ENCODE data around the gene BICRA. TPM values are rescaled to one million over a fixed set of nuclear protein-coding genes. Genes with fewer than 3 reads are reported as not detected.
A peak's percentile ranks its signal among the peaks of the same experiment; 100 is the strongest.

The BICRA gene
- total and polyA plus RNA-seq, 9 of the 15 experiments (the other 6 are each of a cell fraction or from before 2014, with no cell fraction given) = 0.01 to 8.8 (median 1.2) TPM

- TF ChIP-seq E2F8 (IDR thresholded peaks at IDR 0.05; ENCODE audit: low read depth, partially characterized antibody) = peak; percentile 85
- 0 out of 4 replicates have a peak, but pooled peaks of 1 of the 2 experiments have one; percentile 7 for TF ChIP-seq ETV6 (IDR thresholded peaks at IDR 0.05; ENCODE audit: borderline replicate concordance in 1 of 2, low read depth in 2 of 2, low read length in 1 of 2)
- no peak for TF ChIP-seq ETV6 (CRISPR knock-in tag; IDR thresholded peaks at IDR 0.05; ENCODE audit: borderline replicate concordance)
- TF ChIP-seq IFI16 (CRISPR knock-in tag; IDR thresholded peaks at IDR 0.05) = no peak
- peak; percentile 86 for TF ChIP-seq CTBP1 (IDR thresholded peaks at IDR 0.05; ENCODE audit: borderline replicate concordance)
- TF ChIP-seq BCOR (IDR thresholded peaks at IDR 0.05) = peak; percentile 96
- TF ChIP-seq RB1 (IDR thresholded peaks at IDR 0.05; ENCODE audit: low read depth) = peak; percentile 48; the same call in 1 of the 2 replicates
- peak; percentile 39; the same call in 1 of the 2 replicates for TF ChIP-seq SUPT5H (IDR thresholded peaks at IDR 0.05)
- TF ChIP-seq CXXC5 (CRISPR knock-in tag; IDR thresholded peaks at IDR 0.05) = peak; percentile 44; the same call in 1 of the 2 replicates
- peak; percentile 37; the same call in 1 of the 2 replicates for TF ChIP-seq STAT5A (IDR thresholded peaks at IDR 0.05; ENCODE audit: borderline replicate concordance, low read length)
- no peak for TF ChIP-seq SIRT6 (IDR thresholded peaks at IDR 0.05; ENCODE audit: low read depth, low read length)
- peak in 1 of 3 experiments; percentile 6 for TF ChIP-seq YY1 (IDR thresholded peaks at IDR 0.05; ENCODE audit: borderline replicate concordance in 1 of 3, control insufficient read depth in 1 of 3, extremely low read depth in 1 of 3, insufficient read depth in 3 of 3, insufficient read length in 1 of 3, insufficient replicate concordance in 2 of 3, low read depth in 1 of 3, low read length in 2 of 3)
- no peak for TF ChIP-seq FOXJ2 (tag; IDR thresholded peaks at IDR 0.05)
- peak; percentile 93 for TF ChIP-seq DPF2 (IDR thresholded peaks at IDR 0.05)
- no peak for TF ChIP-seq ZKSCAN8 (CRISPR knock-in tag; IDR thresholded peaks at IDR 0.05)
Measured at GRCh38 chr19:47729799-47730520, 121.0 kb downstream of the BICRA start (continued).

Measured in K562 (cell line).